KG1 (cell line): ENCODE results near the gene TMEM108.

Source experiments
- DNase-seq: peaks from one replicate; lab custom pipeline; 2025; lab: John Stamatoyannopoulos, UW

Gene TMEM108

DNA sequence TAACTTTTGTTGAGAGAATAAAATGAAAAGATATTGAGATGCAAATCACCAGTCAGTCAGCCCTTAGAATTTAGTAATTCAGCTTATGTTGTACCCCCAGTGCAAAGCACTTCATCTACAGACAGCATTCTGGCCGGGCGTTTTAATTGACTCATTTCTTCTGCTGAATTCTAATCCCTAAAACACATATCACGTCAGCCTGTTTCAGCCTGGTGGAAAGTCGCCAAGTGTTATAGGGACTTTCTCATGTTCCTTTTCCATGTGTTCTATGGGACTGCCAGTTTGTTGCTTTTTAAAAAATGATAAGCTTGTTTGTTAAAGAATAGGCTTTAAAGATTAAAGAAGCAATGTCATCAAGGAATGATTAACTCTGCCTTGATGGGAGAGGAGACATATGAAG is 192.0 kb downstream of the TMEM108 start:
- no peak for DNase-seq

DNA sequence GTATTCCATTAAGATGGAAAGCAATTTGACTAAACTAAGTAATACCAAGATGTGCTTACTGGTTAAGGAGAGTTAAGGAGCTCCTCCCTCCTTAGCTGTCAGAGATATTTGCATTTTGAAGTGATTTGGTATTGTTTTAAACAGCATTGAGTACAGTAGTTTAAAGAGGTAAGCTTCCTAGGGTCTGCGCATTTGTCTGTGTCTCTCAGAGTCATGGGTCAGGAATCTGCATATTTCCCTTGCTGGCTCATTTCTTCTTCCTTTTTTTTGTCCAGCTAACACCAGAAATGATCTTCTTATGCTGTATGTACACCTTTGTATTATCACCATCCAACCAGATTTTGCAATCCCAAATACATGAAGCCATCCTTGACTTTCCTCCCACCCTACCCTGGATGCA is 198.7 kb downstream of the TMEM108 start:
- no peak for DNase-seq

DNA sequence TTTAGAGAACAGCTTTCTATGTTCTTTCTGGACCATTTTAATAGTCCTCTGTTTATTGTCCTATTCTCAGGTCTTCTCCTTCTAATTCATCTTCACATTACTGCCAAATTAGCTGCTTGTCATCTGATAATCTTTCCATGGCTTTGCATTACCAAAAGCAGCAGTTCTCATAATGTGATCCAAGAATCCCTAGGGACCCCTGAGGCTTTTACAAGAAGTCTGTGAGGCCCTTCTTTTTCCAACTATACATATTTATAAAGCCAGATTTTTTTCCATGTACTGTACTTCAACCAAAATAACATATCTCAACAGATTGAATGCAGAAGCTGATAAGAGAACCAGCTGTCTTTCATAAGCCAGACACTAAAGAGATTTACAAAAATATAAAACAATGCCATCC is 199.2 kb downstream of the TMEM108 start:
- DNase-seq: no peak

DNA sequence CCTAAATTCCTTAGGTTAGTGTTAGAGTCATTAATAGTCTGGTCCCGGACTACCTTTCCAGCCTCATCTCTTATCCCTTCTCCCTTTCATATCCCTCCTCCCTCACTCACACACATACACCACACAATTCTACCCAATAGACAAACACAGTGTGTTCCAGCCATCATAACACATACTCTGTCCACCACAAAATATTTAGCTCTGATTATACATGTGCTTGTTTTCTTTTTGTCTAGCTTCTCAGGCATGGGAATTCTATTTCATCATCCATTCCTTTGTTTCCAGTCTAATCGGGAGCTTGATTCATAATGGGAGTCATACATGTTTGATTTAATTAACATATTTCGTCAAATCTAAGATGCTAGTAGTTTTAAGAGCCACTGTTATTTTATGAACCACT is 199.8 kb downstream of the TMEM108 start:
- DNase-seq: no peak

DNA sequence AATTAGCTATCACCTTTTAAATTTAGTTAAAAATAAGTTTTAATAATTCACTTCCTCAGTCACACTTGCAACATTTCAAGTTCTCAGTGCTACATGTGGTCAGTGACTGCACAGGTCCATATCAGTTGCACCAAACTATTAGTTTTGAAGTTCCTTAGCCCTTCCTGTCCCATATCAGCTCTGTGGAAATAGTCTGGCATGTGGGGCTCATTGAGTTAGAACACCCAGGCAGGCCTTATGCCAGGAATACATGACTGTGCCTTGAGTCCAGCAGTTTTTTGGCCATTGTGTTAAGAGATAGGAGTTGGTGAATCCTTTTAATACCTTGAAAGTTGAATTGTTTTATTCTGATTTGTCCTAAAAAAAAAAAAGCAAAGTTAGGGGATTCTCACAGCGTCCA is 207.9 kb downstream of the TMEM108 start:
- DNase-seq: no peak

DNA sequence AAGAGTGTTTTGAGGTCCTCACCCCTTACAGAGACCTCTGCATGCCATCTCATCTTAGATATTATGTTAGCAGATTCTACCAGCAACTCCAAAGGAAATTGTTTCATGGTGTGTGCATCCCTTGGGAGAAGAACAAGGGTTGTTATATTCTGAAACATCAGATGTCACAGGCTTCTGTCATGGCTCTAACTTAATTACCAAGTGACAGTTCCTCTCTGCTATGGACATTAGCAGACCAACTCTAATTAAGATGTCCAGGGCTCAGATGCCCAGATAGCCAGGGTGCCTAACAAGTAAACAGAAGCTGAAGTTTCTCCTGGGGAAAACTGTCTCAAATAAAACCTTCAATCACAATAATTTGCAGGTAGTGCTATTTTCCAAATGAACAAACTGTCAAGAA is 208.6 kb downstream of the TMEM108 start:
- no peak for DNase-seq

DNA sequence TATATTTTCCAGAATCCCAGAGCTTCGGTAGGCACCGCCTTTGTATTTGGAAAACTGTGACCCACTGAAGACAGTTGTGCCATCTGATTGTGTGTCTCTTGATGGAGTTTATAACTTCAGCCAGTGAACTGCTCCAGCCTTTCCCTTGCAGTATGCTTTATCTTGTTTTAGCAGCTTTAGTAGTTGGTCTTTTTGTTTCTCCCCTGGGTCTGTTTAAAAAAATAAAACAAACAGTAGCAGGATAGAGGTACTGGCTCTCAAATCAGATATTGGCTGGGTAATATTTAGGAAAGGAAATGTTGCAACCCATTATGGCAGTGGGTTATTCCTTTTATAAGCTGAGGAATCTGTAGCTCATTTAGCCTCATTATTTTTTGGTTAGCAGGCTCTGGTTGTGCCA is 210.2 kb downstream of the TMEM108 start:
- DNase-seq: no peak

DNA sequence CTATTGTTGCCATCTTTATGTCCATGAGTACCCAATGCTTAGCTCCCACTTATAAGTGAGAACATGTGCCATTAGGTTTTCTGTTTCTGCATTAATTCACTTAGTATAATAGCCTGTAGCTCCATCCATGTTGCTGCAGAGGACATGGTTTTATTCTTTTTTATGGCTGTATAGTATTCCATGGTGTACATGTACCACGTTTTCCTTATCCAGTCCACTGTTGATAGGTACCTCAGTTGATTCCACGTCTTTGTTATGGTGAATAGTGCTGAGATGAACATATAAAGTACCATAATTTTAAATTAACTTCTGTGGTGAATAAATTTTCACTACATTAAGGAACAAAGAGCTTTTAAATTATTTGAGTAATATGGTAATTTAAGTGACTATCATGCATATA is 211.3 kb downstream of the TMEM108 start:
- no peak for DNase-seq

DNA sequence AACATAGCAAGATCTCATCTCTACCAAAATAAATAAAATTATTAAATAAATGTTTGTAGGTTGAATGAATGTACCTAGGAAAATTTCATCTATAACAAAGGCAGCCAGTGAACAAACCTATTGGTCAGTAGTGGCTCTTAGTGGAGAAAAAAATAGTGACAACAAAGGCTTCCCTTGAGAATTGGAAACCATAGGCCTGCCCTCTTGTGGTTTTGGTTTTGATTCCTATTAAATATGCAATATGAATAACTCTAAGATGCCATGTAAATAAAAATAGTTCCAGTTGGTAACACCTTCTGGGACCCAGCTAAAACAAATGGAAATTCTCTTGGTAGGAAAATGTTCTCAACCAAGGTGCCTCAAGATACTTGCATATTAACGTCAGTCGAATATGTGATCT is 216.0 kb downstream of the TMEM108 start:
- no peak for DNase-seq

DNA sequence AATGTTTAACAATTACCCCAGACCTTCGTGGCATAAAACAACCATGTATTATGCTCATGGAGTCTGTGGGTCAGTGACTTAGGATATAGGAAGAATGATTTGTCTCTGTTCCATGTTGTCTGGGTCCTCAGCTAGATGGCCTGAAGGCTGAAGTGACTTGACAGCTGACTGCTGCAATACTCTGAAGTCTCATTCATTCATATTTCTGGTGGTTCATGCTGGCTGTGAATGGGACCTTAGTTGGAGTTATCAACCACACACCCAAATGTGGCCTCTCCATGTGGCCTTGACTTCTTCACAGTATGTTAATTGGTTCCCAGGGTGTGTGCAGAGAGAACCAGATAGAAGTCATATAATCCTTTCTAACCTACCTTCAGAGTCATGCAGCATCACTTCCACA is 216.5 kb downstream of the TMEM108 start:
- DNase-seq: no peak

DNA sequence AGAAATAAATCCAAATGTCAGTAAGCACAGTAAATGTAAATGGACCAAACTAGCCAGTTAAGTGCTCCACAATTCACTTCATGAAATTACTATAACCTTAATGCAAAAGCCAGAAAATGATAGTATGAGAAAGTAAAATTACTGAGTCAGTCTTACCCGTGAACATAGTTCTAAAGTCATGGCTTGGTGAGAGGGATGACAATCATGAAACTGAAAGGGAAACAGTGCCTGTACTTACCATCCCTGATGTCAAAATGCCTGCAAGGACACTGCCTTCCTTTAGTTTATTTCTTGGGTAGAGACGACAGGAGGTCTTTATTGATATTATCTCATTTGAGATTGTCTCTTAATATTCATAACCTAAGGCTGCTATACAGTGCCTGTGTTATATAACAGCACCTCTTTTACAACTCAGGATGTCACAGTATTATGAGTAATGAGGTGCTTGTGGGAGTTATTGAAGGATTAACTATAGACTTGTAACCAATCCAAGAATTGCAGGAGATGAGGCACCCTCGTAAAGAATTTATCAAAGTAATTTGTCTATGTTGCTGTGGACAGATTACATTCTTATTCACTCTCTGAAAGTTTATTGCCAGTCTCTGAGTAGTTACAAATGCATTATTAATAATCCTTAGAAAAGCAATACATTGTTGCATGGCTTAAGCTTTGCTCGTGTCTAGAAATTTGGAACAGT is 218.7 kb downstream of the TMEM108 start:
- DNase-seq: no peak

DNA sequence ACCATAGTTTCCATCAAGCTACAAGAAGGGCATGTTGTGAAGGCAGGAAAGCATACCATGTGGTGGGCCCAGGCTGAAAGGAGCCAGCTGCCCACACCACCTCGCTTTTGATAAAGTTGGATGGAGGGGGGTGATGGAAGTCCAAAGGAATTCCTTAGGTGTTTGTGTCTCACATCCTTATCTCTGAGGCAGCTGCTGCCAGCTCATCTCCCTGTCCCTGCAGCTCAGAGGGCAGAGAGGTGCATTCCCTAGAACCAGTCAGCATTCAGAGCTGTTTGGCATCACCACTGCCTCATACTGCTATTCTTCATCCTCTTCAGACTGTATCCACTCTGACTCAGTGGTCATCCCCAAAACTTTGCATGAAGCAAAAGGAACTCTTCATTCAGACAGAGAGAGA is 220.2 kb downstream of the TMEM108 start:
- DNase-seq: no peak

DNA sequence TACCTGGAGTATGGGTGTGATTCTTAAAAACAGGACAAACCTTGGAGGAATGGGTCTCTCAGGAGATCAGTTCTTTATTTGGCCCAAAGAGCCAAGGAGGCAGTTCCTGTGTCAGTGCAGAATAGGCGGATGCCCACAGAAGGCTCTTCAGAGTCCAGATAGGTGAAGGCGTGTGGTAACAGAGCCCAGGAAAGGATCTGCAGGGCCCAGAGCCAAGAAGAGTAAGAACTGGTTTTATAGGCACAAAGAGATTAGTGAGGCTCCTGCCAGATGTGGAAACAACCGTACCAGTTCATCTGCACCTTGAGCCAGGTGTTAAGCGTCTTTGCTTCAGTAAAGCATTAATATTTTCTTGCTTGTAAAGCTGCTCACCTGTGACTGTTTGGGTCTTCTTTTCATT is 221.6 kb downstream of the TMEM108 start:
- no peak for DNase-seq

DNA sequence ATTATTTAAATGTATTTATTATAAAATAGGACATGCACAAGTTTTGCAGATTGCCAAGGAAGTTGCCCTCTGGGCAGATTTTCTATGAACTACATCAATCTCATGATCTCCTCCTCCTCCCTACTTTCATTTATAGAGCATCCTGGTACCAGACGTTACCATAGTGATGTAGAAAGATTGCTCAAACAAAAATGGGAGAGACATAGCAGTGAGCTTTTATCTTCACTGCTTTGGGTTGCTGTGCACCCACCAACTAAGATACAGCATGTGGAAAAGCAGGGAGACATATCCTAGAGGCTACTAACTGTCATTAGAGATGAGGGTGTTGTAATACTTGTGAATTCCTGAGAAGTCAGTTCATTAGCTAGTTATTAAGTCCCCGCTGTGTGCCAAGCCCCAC is 224.1 kb downstream of the TMEM108 start:
- DNase-seq: no peak

DNA sequence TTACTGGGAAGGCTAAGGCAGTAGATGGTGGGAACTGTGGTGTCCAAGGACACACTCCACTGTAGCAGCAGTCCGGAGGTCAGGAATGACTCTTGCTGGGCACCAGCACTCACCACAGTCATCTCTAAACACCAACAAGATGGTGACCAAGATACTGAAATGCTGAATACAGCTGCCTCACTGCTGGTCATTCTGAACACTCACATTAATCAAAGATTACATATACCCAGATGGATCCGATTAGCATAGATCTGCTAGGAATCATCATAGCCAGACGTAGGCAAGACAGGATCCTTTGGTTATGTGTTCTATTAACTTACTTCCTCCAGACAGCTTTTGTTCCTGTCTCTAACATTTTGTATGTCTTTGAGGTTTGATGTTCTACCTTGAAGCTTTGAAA is 226.7 kb downstream of the TMEM108 start:
- DNase-seq: no peak

DNA sequence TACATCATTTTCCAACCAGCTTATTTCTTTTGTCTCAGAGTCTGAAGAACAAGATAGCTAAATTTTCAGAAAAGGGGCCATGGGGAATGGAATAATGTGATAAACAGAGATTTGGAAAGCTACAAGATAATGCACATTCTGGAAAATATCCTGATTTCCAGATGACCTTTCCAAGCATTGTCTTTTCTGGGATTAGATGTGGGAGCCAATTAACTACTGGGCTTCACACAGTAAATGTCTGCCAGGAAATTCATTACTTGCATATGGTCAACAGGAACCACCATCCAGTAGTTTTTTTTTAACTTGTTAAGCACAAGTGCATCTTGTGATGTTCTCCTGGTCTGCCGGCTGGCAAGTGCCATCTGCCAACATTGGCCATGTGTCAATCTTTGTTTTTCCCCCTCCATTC is 230.5 kb downstream of the TMEM108 start:
- DNase-seq: no peak

DNA sequence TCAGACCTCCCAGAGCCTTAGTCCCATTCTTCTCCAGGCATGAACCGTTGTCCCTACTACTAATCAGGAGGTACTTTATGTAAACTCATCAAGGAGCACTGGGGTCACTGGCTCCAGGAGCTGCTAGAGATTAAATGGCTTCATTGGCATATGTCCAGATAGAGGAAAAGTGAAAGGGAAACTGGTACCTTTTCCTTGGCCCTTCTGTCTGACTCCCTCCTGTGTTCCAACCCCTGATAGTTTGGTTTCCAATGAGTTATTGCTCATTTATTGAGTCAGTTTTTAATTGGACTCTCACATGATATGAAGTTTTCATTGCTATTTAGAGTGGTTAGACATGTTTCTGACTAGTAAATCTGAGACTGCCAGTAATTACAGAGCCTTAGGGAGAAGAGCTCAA is 231.2 kb downstream of the TMEM108 start:
- DNase-seq: no peak

DNA sequence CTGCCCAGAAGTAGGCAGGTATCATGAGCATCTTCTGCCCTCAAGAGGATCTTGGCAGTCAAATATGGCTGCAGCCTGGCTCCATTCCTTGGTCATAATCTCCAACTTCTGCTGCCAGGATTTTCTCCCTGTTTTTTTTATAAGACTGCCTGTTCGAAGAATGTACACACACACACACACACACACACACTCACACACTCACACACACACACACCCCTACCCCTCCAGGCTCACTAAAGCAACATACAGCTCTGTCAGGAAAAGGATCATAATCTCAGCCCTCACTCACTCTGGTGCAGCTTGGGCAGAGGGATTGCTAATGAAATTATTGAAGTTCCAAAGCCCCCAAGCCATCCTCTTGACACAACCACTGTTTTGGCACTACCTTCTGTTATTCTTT is 232.4 kb downstream of the TMEM108 start:
- no peak for DNase-seq

DNA sequence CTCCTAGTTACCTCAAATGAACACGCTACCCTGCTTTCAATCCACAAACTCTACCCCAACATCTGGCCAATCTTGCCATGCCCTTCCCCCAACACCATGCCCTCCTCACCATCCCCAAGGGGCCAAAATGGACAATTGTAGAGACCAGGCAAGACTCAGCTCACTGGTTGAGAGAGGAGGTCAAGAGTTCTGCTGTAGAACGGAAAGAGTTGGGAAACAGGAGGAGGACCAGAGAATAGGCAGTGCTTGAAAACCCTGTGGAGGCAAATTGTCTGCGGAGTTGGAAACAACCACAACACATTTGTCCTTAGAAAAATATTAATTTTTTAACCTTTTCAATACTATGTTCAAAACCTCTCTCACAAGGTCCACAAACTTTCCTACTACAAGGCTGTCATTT is 232.9 kb downstream of the TMEM108 start:
- no peak for DNase-seq

DNA sequence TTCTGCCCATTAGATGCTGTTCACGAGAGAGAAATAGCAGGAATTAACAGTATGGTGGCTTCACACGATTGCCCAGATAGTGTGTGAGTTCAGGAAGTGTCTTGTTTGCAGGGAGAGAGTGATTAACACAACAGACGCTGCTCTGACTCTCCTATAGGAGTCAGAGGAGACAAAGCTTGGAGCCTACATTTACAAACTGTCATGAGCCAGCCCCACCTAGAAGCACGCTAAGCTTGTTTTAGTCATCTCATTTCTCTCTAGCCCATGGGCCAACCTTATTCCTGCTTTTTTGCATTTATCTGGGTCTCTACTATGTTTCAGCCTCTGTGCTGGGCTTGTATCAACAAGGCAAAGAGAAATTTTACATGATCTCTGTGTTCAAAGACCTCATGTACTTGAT is 233.3 kb downstream of the TMEM108 start:
- no peak for DNase-seq

DNA sequence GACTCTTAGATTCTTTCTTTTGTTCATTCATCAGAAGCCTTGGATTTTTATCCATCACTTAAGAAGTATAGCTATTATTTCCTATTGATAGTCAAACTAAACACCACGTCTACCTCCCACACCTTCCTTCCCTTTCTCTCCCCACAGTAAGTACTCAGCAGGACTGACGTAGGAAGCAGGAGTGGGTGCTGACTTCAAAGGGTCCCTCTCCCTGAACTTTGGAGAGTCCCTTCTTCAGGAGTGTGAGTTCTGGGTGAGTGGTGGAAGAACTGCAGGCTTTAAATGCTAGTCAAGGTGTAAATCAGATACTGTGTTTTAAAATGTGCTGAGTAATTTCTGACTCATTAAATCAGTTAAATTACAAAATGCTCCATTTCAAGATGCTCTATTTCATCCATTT is 235.2 kb downstream of the TMEM108 start:
- DNase-seq: no peak

DNA sequence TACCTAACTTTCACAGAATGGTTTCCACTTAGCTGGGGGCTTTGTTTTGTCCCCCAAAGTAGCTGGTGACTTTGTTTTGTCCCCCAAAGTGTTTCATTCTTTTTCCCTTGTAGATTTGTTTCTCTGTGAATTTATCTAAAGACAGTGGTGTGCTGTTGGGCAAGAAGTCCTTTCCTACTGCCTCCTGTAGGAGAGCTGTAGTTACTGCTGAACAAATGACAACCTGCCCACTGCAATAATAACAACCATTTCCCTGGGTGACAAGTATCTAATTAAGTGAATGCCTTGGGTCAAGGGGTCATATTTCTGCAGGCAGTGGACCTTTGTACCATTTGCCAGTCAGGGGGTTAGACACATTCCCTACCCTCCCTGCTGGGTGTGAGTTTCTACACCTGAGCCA is 236.3 kb downstream of the TMEM108 start:
- DNase-seq: no peak

DNA sequence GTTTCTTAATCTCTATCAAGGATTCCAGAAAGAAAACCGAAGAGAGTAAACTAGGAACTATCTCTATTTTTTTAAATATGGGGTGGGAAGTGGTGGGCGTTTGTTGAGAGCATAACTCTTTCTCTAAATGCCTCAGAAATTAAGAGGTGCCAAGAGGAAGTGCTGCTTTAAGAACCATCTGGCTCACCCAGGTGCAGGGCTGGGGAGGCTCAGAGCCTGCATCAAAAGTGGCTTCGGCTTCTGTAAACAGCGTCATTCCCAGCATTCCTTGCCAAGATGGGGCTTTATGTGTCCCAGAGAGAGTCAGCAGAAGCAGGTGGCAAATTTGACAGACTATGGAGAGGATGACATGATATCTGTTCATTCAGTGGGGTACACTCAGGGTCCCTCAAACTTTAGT is 238.4 kb downstream of the TMEM108 start:
- no peak for DNase-seq

DNA sequence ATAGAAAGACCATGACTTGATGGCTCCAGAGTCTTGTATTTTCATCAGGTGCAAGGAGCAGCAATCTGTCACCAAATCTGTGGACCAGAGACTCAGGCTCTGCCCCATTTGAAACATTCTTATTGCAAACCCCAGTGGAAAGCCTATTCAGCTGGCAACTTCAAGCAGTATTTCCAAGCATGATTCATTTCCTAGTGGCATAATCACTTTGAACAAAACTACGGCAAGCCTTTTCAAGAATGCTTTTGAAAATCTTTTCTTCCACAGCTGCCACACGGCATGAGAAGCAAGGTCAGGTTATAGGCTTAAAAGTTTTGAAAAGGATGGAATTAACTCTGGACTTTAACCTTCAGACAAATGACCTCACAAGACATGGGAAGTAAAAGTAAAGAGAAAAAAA is 239.6 kb downstream of the TMEM108 start:
- DNase-seq: no peak
